CMK (cell line): ENCODE measurements around the gene RMDN2.
"Not testable (repeated sequence)": the region's sequence is repeated elsewhere in the genome, so short reads cannot be mapped to it uniquely, and the experiment has no call there.

Source experiments
- DNase-seq: peaks from one replicate; pipeline ENCODE4 v3.0.0-alpha.2; 2010; ENCODE audit warnings: low read depth

Gene RMDN2

DNA sequence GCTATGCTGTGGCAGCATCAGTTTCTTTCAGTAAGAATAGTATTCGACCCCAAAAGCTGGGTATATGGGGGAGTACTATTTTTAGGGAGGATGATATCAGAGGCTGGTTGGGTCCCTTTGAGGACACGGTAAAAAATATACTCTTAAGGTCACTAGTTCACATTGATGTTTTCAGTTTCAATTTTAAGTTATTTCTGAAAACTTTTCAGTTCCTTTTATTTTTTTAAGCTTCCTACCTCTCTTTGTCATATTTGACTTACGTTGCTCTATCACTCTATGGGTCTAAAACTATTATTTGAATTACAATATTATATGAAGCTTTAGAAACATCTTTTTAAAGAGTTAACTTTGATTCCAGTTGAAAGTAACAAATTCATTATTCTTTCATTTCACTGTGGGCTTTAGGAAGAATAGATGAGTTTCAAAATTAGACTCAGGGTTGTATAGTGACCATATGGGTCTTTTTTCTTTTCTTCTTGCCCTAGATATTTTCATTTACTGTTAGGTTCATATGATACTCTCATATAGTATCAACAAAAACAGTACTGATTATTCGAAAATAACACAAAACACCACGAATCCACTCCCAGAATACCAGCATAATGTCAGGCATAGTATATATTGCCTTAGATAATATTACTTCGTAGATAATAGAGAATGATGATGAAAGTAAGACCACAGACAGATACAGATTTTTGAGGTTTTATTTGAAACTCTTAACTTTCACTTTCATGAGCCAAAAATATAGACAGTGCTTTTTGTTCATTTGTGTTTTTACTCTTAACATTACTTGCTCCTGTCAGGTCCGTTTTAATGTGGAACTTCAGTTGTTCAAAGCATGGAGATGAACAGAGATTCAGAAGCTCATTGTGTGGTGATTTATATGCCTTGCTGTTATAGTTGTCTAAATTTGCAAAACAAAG lies 9.8 kb downstream of the RMDN2 start:
- DNase-seq = no peak

DNA sequence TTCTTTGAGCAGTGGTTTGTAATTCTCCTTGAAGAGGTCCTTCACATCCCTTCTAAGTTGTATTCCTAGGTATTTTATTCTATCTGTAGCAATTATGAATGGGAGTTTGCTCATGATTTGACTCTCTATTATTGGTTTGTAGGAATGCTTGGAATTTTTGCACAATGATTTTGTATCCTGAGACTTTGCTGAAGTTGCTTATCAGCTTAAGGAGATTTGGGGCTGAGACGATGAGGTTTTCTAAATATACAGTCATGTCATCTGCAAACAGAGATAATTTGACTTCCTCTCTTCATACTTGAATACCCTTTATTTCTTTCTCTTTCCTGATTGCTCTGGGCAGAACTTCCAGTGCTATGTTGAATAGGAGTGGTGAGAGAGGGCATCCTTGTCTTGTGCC lies 12.5 kb downstream of the RMDN2 start:
- DNase-seq = not testable (repeated sequence)

- DNase-seq = not testable (repeated sequence)
Observed at GRCh38 chr2:37941267-37941666, 16.2 kb downstream of the RMDN2 start.

DNA sequence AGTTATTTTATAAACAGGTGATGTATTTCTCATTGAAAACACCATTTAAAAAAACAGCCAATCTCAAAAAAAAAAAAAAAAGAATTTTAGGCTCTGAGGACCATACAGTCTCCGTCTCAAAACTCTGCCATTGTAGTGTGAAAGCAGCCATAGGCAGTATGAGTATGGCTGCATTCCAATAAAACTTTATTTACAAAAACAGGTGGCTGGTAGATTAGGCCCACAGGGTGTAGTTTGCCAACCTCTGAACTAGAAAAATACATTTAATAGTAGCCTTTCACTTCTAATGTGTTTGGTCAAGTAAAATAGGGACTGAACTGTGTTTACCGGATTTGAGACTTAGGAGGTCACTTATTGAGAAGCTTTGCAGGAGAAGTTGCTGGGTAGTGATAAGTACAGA lies 19.2 kb downstream of the RMDN2 start:
- no peak for DNase-seq

- no peak for DNase-seq
Observed at GRCh38 chr2:37947306-37947705, 22.2 kb downstream of the RMDN2 start.

- not testable (repeated sequence) for DNase-seq
Observed at GRCh38 chr2:37962018-37962739, 37.1 kb downstream of the RMDN2 start.

GRCh38 chr2:37962740-37963121 lies 37.6 kb downstream of the RMDN2 start:
- DNase-seq = not testable (repeated sequence)

DNA sequence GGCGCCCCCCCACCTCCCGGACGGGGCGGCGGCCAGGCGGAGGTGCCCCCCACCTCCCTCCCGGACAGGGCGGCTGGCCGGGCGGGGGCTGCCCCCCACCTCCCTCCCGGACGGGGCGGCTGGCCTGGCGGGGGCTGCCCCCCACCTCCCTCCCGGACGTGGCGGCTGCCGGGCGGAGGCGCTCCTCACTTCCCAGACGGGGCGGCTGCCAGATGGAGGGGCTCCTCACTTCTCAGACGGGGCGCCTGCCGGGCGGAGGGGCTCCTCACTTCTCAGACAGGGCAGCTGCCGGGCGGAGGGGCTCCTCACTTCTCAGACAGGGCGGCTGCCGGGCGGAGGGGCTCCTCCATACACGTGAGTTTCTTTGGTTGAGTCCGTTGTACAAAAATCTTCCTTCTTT lies 38.8 kb downstream of the RMDN2 start:
- not testable (repeated sequence) for DNase-seq

DNA sequence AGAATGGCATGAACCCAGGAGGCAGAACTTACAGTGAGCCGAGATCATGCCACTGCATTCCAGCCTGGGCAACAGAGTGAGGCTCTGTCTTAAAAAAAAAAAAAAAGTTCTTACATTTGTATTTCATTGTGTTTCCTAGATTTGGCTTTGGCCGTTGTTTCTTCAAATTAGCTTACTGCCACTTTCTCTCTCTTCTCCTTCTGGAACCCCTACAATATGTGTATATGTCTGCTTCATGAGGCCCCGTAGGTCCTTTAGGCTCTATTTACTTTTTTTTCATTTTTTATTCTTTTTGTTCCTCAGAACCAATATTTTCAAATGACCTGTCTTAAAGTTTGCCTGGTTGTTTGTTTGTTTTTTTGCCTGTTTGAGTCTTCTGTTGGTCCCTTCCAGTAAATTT lies 41.2 kb downstream of the RMDN2 start:
- no peak for DNase-seq

DNA sequence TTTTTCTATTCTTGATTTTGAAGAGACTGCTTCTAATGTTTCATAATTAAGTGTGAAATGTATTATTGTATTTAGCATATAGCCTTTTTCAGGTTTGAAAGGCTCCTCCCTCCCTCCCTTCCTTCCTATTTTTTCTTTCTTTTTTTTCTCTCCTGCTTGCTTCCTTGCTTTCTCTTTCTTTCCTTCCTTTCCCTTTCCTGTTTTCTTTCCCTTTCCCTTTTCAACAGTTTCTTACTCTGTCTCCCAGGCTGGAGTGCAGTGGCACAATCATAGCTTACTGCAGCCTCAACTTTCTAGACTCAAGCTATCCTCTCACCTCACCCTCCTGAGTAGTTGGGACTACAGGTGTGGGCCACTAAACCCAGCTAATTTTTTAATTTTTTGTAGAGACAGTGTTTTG lies 44.6 kb downstream of the RMDN2 start:
- DNase-seq = no peak

DNA sequence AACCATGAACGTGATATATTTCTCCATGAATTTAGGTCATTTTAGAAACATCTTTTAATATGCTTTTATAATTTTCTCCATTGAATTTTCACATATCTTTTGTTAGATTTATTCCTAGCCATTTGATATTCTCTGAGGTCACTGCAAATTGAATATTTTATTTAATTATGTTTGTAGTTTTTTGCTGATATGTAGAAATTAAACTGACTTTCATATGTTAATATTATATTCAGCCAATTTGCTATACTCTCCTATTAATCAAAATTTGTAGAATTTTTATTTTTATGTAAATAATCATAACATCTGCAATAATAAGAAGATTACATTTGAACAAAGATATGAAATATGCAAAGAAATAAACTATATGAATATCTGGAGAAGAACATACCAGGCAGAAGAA lies 46.9 kb downstream of the RMDN2 start:
- DNase-seq = no peak

DNA sequence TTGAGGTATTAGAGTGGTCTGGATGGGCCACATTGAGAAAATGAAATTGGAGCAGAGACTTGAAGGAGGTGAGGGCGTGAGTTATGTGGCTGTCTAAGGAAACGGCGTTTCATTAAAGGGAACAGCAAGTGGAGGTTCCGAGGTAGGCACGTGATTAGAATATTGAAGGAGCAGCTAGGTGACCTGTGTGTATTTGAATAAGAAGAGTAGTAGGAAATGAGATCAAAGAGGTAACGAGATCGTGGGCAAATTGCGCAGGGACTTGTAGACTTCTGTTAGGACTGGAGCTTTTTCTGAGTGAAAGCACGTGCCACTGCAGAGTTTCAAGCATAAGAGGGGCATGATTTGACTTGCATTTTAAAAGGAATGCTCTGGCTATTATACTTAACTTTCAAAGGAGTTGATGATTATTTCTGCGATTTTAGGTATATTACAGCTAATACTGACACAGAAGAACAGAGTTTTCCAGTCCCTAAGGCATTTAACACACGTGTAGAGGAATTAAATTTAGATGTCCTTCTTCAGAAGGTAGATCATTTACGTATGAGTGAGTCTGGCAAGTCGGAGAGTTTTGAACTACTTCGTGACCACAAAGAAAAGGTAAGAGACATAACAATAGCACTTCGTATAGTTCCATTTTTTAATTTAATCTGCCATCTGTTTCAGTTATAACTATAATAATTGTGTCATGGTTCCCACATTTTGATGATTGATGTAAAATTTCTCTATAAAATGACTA lies 48.7 kb downstream of the RMDN2 start:
- no peak for DNase-seq

DNA sequence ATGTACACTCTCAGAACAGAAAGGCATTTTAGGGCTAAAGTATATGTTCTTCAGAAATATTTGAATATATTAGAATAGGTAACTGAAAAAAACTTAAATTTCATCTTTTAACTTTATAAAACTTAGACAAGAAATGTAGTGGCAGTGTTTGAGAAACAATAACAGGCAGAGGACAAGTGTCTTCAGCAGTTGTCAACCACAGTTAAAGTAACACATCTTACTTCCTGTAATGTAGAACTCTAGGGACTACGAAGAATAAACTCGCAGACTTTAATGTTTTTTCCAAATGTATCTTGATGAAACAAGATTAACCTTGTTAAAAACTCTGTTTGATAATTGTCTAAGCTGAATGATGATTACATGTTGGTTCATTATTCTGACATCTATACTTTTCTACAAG lies 50.7 kb downstream of the RMDN2 start:
- DNase-seq = no peak

DNA sequence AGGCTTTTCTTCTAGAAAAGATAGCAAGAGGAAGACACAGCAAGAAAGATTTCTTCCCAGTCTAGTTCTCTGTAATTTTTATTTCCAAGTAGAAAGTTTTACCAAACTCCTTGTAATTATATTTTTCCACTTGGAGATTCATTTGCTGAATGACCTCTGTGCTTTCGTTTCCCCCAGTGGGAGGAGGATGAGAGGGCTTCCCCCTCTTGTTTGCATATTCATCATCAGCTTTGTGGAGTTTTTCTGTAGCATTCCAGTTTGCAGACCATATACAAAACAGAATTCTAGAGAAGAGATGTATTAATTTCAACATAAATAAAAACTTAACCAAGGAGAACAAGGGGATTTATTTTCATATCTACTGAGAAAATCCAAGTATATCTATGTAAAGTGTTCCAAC lies 51.3 kb downstream of the RMDN2 start:
- DNase-seq = no peak

DNA sequence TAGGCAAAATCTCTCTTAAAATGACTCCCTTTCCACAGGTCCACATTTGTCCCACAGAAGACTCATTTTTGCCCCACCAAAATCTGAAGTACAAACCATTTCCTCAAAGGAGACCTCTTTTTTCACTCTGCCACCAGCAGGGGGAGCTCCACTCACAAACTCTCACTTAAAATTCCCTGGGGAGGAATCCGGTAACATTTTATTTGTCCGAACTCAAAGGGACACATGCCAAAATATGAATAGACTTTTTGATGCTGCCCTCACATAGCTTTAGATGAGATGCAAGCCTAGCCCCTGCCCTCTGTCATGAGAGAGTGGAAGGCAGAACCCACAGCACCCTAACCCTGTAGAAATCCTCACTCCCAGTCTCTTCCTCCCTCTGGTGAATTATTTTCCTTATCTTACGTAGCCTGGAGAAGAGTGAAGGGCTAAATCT lies 57.1 kb downstream of the RMDN2 start:
- DNase-seq = peak; percentile 18

- no peak for DNase-seq
Observed at GRCh38 chr2:37982847-37983246, 57.8 kb downstream of the RMDN2 start.

DNA sequence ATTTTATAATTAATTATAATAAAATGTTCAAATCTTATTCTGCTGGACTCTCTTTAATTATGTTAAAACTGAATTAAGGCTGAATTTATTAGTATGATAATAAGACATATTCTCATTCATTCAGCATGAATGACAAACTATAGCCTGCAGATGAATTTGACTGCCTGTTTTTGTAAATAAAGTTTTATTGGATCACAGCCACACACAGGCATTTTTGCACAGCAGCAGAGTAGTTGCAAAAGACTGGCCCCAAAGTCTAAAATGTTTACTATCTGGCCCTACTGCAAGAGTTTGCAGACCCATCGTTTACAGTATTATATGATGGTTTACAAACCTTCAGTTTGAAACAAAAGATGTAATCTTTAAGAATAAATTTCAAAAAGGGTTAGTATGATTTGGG lies 58.6 kb downstream of the RMDN2 start:
- DNase-seq = no peak

GRCh38 chr2:37984176-37984575 lies 59.1 kb downstream of the RMDN2 start:
- no peak for DNase-seq

- no peak for DNase-seq
Observed at GRCh38 chr2:37984589-37984988, 59.5 kb downstream of the RMDN2 start.

GRCh38 chr2:37985333-37985732 lies 60.2 kb downstream of the RMDN2 start:
- no peak for DNase-seq

DNA sequence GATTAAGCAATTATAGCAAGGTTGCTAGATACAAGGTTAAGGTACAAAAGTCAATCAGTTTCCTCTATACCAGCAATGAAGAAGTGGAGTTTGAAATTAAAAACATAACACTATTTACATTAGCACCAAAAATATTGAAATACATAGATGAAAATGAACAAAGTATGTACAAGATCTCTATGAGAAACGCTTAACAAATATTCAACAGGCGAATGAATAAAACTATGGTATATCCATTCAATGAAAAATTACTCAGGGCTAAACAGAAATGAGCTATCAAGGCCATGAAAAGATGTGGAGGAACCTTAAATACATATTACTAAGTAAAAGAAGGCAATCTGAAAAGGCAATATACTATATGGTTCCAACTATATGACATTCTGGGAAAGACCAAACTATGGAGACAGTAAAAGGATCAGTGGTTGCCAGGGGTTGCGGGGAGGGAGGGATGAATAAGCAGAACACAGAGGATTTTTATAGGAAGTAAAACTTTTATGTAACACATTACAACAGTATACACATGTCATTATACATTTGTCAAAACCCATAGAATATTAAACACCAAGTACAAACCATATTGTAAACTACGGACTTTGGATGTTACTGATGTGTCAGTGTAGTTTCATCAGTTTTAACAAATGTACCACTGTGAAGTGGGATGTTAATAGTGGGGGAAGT lies 62.1 kb downstream of the RMDN2 start:
- DNase-seq = no peak

DNA sequence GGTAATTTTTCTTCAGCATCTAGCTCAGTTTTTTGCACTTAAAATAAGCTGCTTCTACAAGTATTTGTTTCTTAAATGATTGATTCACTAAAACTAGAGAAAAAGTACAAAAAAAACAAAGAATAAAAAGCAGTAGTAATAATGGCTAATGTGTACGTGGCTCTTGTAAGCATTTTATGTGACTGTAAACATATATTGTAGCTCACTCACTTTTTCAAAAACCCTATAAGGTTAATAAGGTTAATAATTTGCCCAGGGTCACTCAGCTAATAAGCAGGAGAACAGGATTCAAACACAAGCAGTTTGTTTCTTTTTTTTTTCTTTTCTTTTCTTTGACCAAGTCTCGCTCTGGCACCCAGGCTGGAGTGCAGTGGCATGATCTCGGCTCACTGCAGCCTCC lies 67.5 kb downstream of the RMDN2 start:
- DNase-seq = no peak
